ENCODE data around the gene NIPAL1. TPM values are rescaled to one million over a fixed set of nuclear protein-coding genes. Genes with fewer than 3 reads are reported as not detected.

Gene NIPAL1
- total RNA-seq, 1 donor from 2014 or later = 4.9 TPM

DNA sequence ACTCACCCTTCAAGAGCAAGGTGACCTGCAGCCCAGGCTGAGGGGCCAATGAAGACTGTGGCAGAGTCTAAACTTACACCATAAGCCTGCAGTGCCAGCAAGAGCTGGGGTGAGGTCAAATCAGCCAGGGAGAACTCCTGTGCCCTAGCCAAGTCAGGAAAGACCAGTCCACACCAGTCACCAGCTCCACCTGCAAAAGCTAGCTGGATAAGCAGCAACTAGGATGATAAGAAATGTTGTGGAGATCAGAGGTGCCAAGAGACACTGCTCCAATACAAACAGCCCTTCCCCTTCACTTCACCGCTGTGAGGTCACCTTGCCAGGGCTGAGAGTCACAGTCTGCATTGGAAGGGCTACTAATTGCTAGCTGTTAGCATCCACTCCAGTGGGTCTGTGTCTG is 31.3 kb downstream of the NIPAL1 start:
- FAIRE-seq = no peak
- no peaks in the 10 kb centered on the region for H3K4me1 Mint-ChIP-seq (ENCODE audit: low read depth, unreplicated experiment)

DNA sequence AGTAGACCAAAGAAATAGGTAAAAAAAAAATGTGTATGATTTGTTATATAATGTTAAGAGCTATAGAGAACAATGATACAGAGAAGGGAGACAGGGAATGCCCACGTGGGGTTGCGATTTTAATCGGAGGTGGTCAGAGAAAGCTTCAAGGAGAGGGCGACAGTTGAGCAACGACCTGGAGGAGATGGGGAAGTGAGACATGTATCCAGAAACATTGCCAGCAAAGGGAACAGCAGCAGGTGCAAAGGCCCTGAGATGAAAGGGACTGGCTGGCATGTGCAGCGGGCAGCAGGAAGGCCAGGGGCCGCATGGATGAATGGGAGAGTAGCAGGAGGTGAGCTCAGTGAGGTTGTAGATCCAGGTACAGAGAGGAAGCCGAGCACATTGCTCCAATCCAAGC is 32.9 kb downstream of the NIPAL1 start:
- Histone ChIP-seq H3K79me2 (ENCODE audit: insufficient read depth, low read length) (no peaks in the 10 kb centered on the region), H3K4me2 (ENCODE audit: low read length) (no peak overlapping the region), H4K20me1 (ENCODE audit: insufficient read depth, low read length) (no peaks in the 10 kb centered on the region), H3K27ac (ENCODE audit: low read depth, low read length) (no peak overlapping the region), H3K9ac (ENCODE audit: low read length) (no peak overlapping the region), H3K36me3 (ENCODE audit: insufficient read depth, low read length) (no peaks in the 10 kb centered on the region), H2AFZ (ENCODE audit: low read depth, low read length) (no peak overlapping the region), H3K4me3 (ENCODE audit: insufficient read depth, low read depth, low read length) (no peak overlapping the region), H3K4me1 (ENCODE audit: insufficient read depth, low read length) (no peaks in the 10 kb centered on the region), H3K27me3 (ENCODE audit: insufficient read depth, low read length) (peaks cover 4% of the 10 kb centered on the region), H3K9me3 (ENCODE audit: insufficient read depth, low read depth, low read length) (no peaks in the 10 kb centered on the region)
- DNase-seq (ENCODE audit: low read depth) = no peak
- peaks cover 5% of the 10 kb centered on the region for H3K27me3 Mint-ChIP-seq (ENCODE audit: low read depth, unreplicated experiment)
- no peak overlapping the region for H3K4me3 Mint-ChIP-seq (ENCODE audit: unreplicated experiment)
- H3K4me1 Mint-ChIP-seq (ENCODE audit: low read depth, unreplicated experiment) = no peaks in the 10 kb centered on the region
- no peaks in the 10 kb centered on the region for H3K9me3 Mint-ChIP-seq (ENCODE audit: unreplicated experiment)
- H3K27ac Mint-ChIP-seq (ENCODE audit: unreplicated experiment) = peak overlapping the region; percentile 35
- H3K36me3 Mint-ChIP-seq (ENCODE audit: low read depth, unreplicated experiment) = no peaks in the 10 kb centered on the region
- no peak for TF ChIP-seq EZH2 (IDR thresholded peaks at IDR 0.05; ENCODE audit: insufficient read depth, low read length)
- TF ChIP-seq, protein P1, sequence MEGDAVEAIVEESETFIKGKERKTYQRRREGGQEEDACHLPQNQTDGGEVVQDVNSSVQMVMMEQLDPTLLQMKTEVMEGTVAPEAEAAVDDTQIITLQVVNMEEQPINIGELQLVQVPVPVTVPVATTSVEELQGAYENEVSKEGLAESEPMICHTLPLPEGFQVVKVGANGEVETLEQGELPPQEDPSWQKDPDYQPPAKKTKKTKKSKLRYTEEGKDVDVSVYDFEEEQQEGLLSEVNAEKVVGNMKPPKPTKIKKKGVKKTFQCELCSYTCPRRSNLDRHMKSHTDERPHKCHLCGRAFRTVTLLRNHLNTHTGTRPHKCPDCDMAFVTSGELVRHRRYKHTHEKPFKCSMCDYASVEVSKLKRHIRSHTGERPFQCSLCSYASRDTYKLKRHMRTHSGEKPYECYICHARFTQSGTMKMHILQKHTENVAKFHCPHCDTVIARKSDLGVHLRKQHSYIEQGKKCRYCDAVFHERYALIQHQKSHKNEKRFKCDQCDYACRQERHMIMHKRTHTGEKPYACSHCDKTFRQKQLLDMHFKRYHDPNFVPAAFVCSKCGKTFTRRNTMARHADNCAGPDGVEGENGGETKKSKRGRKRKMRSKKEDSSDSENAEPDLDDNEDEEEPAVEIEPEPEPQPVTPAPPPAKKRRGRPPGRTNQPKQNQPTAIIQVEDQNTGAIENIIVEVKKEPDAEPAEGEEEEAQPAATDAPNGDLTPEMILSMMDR (IDR thresholded peaks at IDR 0.05; ENCODE audit: insufficient read depth, low read depth, low read length) = no peak
- FAIRE-seq = no peak

More for the DNA sequence above, 31.3 kb downstream of the NIPAL1 start:
- no peaks in the 10 kb centered on the region for H3K79me2 ChIP-seq (ENCODE audit: insufficient read depth, low read length)
- H3K36me3 Mint-ChIP-seq (ENCODE audit: low read depth, unreplicated experiment) = no peaks in the 10 kb centered on the region
- H3K27me3 Mint-ChIP-seq (ENCODE audit: low read depth, unreplicated experiment) = peaks cover 5% of the 10 kb centered on the region
- peaks cover 8% of the 10 kb centered on the region for H3K27me3 ChIP-seq (ENCODE audit: insufficient read depth, low read length)
- no peaks in the 10 kb centered on the region for H3K4me1 ChIP-seq (ENCODE audit: insufficient read depth, low read length)
- no peak for DNase-seq (ENCODE audit: low read depth)
- no peaks in the 10 kb centered on the region for H3K36me3 ChIP-seq (ENCODE audit: insufficient read depth, low read length)
- H3K4me3 Mint-ChIP-seq (ENCODE audit: unreplicated experiment) = no peak overlapping the region
- H3K4me2 ChIP-seq (ENCODE audit: low read length) = no peak overlapping the region
- TF ChIP-seq, protein P1 (IDR thresholded peaks at IDR 0.05; ENCODE audit: insufficient read depth, low read depth, low read length) = no peak
- no peak for TF ChIP-seq EZH2 (IDR thresholded peaks at IDR 0.05; ENCODE audit: insufficient read depth, low read length)
- H3K27ac Mint-ChIP-seq (ENCODE audit: unreplicated experiment) = no peak overlapping the region
- H3K4me3 ChIP-seq (ENCODE audit: insufficient read depth, low read depth, low read length) = no peak overlapping the region
- no peak overlapping the region for H3K27ac ChIP-seq (ENCODE audit: low read depth, low read length)
- H3K9me3 Mint-ChIP-seq (ENCODE audit: unreplicated experiment) = no peaks in the 10 kb centered on the region
- H3K9ac ChIP-seq (ENCODE audit: low read length) = no peak overlapping the region
- no peaks in the 10 kb centered on the region for H4K20me1 ChIP-seq (ENCODE audit: insufficient read depth, low read length)
- no peak overlapping the region for H2AFZ ChIP-seq (ENCODE audit: low read depth, low read length)
- no peaks in the 10 kb centered on the region for H3K9me3 ChIP-seq (ENCODE audit: insufficient read depth, low read depth, low read length)

DNA sequence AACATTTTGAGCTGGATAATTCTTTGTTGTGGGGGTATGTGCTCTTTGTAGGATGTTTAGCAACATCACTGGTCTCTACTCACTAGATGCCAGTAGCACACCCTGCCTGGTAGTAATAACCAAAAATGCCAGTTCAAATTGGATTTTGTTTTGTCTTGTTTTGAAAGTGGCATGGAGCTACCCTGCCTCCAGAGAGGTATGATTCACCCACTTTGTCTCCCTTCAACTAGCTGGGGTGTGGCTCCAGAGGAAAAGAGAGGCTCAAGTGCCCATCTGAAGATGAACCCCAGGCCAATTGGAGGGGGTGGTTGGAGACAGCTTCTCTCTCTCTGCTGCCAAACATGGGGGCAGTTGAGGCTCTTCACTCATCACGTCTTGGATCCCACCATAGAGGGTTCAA is 34.5 kb downstream of the NIPAL1 start:
- Histone ChIP-seq H3K9ac (ENCODE audit: low read length) (no peak overlapping the region), H3K79me2 (ENCODE audit: insufficient read depth, low read length) (no peaks in the 10 kb centered on the region), H3K4me1 (ENCODE audit: insufficient read depth, low read length) (no peaks in the 10 kb centered on the region), H3K27ac (ENCODE audit: low read depth, low read length) (no peak overlapping the region), H3K36me3 (ENCODE audit: insufficient read depth, low read length) (no peaks in the 10 kb centered on the region), H3K4me2 (ENCODE audit: low read length) (no peak overlapping the region), H3K4me3 (ENCODE audit: insufficient read depth, low read depth, low read length) (no peak overlapping the region), H3K9me3 (ENCODE audit: insufficient read depth, low read depth, low read length) (no peaks in the 10 kb centered on the region), H3K27me3 (ENCODE audit: insufficient read depth, low read length) (peaks cover 4% of the 10 kb centered on the region), H2AFZ (ENCODE audit: low read depth, low read length) (no peak overlapping the region), H4K20me1 (ENCODE audit: insufficient read depth, low read length) (no peaks in the 10 kb centered on the region)
- Mint-ChIP-seq H3K4me1 (ENCODE audit: low read depth, unreplicated experiment) (no peaks in the 10 kb centered on the region), H3K36me3 (ENCODE audit: low read depth, unreplicated experiment) (no peaks in the 10 kb centered on the region), H3K9me3 (ENCODE audit: unreplicated experiment) (no peaks in the 10 kb centered on the region), H3K4me3 (ENCODE audit: unreplicated experiment) (no peak overlapping the region), H3K27me3 (ENCODE audit: low read depth, unreplicated experiment) (peaks cover 5% of the 10 kb centered on the region), H3K27ac (ENCODE audit: unreplicated experiment) (no peak overlapping the region)
- DNase-seq (ENCODE audit: low read depth) (no peak), FAIRE-seq (no peak)
- no peak for TF ChIP-seq EZH2 (IDR thresholded peaks at IDR 0.05; ENCODE audit: insufficient read depth, low read length)
- TF ChIP-seq, protein P1 (IDR thresholded peaks at IDR 0.05; ENCODE audit: insufficient read depth, low read depth, low read length) = no peak

All from astrocyte (in vitro differentiated cells and primary cell).